Measurements from ENCODE around the gene MUC15.

- no peak for TF ChIP-seq CTCF (IDR thresholded peaks at IDR 0.05)
- TF ChIP-seq EP300 (IDR thresholded peaks at IDR 0.05), result no peak
- TF ChIP-seq POLR2A (IDR thresholded peaks at IDR 0.05), result no peak
These were observed 27.9 kb upstream of the MUC15 start for GRCh38 chr11:26599876-26600434.
